ENCODE results near the gene TBL1X.

The TBL1X gene

DNA sequence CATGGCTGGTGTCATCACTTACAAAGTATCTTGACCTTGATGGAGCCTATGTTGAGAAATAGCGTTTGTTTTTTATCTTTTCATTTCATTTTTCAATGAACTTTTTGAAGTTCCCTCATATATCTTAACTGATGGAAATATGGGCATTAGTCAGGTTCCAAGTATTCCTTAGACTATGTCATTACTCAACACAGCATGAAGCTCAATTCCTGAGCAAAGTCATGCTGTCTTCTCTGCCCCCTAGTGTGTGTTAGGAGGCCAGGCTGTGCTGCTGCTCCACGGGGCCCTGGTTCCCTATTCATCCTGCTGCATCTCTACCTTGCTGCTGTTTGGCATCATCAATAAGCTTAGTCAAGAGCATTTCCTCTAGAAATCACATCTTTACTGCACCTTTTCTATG is 259.9 kb downstream of the TBL1X start:
- no peak for TF ChIP-seq POLR2AphosphoS5 (IDR thresholded peaks at IDR 0.05; ENCODE audit: low read depth, low read length)
- no peak for TF ChIP-seq TAF1 (IDR thresholded peaks at IDR 0.05; ENCODE audit: borderline replicate concordance, insufficient read depth, low read length)
- TF ChIP-seq SIN3A (IDR thresholded peaks at IDR 0.05; ENCODE audit: borderline replicate concordance, insufficient read depth, low read length) = no peak
- TF ChIP-seq FOXP2 (optimal IDR thresholded peaks at IDR 0.05; ENCODE audit: borderline replicate concordance, extremely low read depth, extremely low read length, insufficient read depth) = no peak
- TF ChIP-seq, protein P1, sequence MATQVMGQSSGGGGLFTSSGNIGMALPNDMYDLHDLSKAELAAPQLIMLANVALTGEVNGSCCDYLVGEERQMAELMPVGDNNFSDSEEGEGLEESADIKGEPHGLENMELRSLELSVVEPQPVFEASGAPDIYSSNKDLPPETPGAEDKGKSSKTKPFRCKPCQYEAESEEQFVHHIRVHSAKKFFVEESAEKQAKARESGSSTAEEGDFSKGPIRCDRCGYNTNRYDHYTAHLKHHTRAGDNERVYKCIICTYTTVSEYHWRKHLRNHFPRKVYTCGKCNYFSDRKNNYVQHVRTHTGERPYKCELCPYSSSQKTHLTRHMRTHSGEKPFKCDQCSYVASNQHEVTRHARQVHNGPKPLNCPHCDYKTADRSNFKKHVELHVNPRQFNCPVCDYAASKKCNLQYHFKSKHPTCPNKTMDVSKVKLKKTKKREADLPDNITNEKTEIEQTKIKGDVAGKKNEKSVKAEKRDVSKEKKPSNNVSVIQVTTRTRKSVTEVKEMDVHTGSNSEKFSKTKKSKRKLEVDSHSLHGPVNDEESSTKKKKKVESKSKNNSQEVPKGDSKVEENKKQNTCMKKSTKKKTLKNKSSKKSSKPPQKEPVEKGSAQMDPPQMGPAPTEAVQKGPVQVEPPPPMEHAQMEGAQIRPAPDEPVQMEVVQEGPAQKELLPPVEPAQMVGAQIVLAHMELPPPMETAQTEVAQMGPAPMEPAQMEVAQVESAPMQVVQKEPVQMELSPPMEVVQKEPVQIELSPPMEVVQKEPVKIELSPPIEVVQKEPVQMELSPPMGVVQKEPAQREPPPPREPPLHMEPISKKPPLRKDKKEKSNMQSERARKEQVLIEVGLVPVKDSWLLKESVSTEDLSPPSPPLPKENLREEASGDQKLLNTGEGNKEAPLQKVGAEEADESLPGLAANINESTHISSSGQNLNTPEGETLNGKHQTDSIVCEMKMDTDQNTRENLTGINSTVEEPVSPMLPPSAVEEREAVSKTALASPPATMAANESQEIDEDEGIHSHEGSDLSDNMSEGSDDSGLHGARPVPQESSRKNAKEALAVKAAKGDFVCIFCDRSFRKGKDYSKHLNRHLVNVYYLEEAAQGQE (IDR thresholded peaks at IDR 0.05; ENCODE audit: insufficient read depth in 1 of 2, low read depth in 2 of 2, low read length in 2 of 2) = no peak

DNA sequence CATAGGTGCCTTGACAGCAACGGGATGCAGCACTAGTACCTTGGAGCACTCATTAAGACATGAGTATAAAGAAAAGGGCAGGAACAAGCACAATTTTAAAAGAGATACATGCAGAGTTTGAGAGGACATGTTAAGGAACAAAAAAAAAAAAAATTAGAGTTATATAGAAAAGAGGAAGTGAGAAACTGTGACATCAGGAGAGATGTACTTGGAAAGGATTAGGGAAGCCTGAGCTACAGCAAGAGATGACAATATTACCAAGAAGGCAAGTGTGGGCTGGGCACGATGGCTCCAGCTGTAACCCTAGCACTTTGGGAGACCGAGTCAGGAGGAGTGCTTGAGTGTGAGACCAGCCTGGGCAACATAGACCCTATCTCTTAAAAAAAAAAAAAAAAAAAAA is 263.4 kb downstream of the TBL1X start:
- TF ChIP-seq, protein P1 (IDR thresholded peaks at IDR 0.05; ENCODE audit: insufficient read depth in 1 of 2, low read depth in 2 of 2, low read length in 2 of 2) = no peak
- TF ChIP-seq POLR2AphosphoS5 (IDR thresholded peaks at IDR 0.05; ENCODE audit: low read depth, low read length) (no peak), FOXP2 (optimal IDR thresholded peaks at IDR 0.05; ENCODE audit: borderline replicate concordance, extremely low read depth, extremely low read length, insufficient read depth) (no peak), SIN3A (IDR thresholded peaks at IDR 0.05; ENCODE audit: borderline replicate concordance, insufficient read depth, low read length) (no peak), TAF1 (IDR thresholded peaks at IDR 0.05; ENCODE audit: borderline replicate concordance, insufficient read depth, low read length) (no peak)

DNA sequence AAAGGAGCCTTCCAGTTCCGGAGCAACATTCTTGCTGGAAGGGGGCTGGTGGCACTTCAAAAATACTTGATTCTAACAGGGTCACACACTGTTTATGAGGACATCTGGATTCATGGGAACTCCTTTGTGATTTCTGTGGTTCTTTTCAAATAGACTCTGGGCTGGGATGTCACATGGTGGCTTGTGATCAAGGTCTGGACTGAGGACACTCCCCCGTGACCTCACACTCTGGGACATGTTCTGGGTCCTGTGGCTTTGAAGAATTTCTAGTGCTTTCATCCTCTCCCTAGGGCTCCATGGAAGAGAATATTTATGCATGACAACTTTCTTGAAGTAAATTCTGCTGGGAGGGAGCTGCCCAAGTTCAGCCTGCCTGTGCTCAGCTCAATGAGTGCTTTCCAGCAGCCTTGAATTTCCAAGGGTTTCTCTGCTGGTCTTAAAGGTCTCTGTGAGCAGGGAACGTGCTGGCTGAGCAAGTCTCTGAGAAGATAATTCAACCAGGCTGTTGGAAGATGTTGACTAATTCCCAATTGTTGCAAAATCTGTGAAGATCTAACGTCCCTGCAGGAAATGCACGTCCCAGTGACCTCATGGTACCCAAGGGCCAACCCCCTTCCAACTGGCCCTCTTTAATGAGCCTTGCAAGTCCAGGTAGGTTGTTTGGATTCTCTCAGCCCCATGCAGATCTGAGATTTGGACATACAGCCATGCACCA is 264.5 kb downstream of the TBL1X start:
- TF ChIP-seq, protein P1 (IDR thresholded peaks at IDR 0.05; ENCODE audit: insufficient read depth in 1 of 2, low read depth in 2 of 2, low read length in 2 of 2) = no peak
- no peak for TF ChIP-seq POLR2AphosphoS5 (IDR thresholded peaks at IDR 0.05; ENCODE audit: low read depth, low read length)
- no peak for TF ChIP-seq TAF1 (IDR thresholded peaks at IDR 0.05; ENCODE audit: borderline replicate concordance, insufficient read depth, low read length)
- no peak for TF ChIP-seq SIN3A (IDR thresholded peaks at IDR 0.05; ENCODE audit: borderline replicate concordance, insufficient read depth, low read length)
- TF ChIP-seq FOXP2 (optimal IDR thresholded peaks at IDR 0.05; ENCODE audit: borderline replicate concordance, extremely low read depth, extremely low read length, insufficient read depth) = no peak

DNA sequence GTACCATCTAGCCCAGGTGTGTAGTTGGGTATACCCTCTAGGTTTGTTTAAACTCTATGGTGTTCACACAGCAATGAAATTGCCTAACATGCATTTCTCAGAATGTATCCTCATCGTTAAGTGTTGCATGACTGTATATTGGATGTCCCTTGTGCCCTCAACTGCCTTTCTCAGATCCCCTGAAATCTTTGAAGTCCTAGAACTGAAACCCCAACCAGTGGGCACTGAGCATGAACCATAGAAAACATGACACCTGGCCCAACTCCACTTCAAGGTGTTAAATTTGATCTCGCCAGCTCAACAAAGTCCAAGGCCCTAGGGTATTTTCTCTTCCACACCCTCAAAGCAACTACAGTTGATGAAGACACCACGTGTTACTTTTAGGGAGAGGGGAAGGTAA is 265.2 kb downstream of the TBL1X start:
- TF ChIP-seq POLR2AphosphoS5 (IDR thresholded peaks at IDR 0.05; ENCODE audit: low read depth, low read length) (no peak), FOXP2 (optimal IDR thresholded peaks at IDR 0.05; ENCODE audit: borderline replicate concordance, extremely low read depth, extremely low read length, insufficient read depth) (no peak)

DNA sequence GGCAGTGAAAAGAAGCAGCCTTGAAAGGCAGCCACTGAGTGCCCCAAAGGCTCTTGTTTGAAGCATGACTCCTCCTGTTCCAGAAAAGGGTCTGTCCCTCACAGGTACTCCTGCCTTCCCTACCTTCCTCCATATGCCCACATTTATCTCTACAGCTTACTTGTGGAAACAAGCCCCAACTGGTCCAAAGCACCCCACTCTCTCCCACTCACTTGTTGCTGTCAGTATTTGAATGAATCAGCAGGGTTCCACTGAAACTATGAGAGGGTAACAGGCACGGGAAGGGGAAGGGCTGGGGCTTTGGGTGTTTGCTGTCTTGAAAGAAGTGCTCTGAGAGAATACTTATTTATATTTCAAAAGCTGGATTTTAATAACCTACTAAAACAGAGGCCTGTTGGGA is 265.9 kb downstream of the TBL1X start:
- TF ChIP-seq, protein P1 (IDR thresholded peaks at IDR 0.05; ENCODE audit: insufficient read depth in 1 of 2, low read depth in 2 of 2, low read length in 2 of 2) = no peak
- TF ChIP-seq TAF1 (IDR thresholded peaks at IDR 0.05; ENCODE audit: borderline replicate concordance, insufficient read depth, low read length) (no peak), FOXP2 (optimal IDR thresholded peaks at IDR 0.05; ENCODE audit: borderline replicate concordance, extremely low read depth, extremely low read length, insufficient read depth) (no peak), POLR2AphosphoS5 (IDR thresholded peaks at IDR 0.05; ENCODE audit: low read depth, low read length) (no peak), SIN3A (IDR thresholded peaks at IDR 0.05; ENCODE audit: borderline replicate concordance, insufficient read depth, low read length) (no peak)
